BJ (cell line): ENCODE results near the gene RNLS. TPM values are rescaled to one million over a fixed set of nuclear protein-coding genes. Genes with fewer than 3 reads are reported as not detected.

Source experiments
- CTCF ChIA-PET: fragments of 350-600 bp; formaldehyde crosslinking; extraction: SDS; loops from one replicate; lab custom pipeline; 2021; ENCODE audit warnings: antibody characterized with exemption, inconsistent platforms; lab: Yijun Ruan, JAX
- POLR2A ChIA-PET: fragments of 300-600 bp; sonication (Branson Sonifier 250); formaldehyde crosslinking; extraction: SDS; loops from one replicate; lab custom pipeline; 2021; ENCODE audit warnings: antibody characterized with exemption; lab: Charles Lee
- DNase-seq: peaks from one replicate; pipeline ENCODE4 v3.0.0-alpha.2; 2011; ENCODE audit warnings: low read depth
- H3K27me3 ChIP-seq: 2 replicates; pipeline ENCODE4 v1.6.0; 2011; ENCODE audit warnings: low read length; ENCODE audit not compliant: control insufficient read depth, insufficient read depth
- H3K36me3 ChIP-seq: 2 replicates; pipeline ENCODE4 v1.5.1; 2011; ENCODE audit warnings: low read length; ENCODE audit not compliant: control insufficient read depth, insufficient read depth
- H3K4me3 ChIP-seq: 2 replicates; pipeline ENCODE4 v1.5.1; 2011; ENCODE audit warnings: low read depth, mild to moderate bottlenecking, control low read depth, low read length
- CTCF ChIP-seq: IDR thresholded peaks from 2 replicates; pipeline ENCODE4 v1.5.1; 2011; ENCODE audit warnings: low read depth, mild to moderate bottlenecking, control low read depth, inconsistent platforms, low read length, moderate library complexity; ENCODE audit not compliant: insufficient read depth
- polyA plus RNA-seq: library from polyadenylated mRNA; depleted of rRNA; stranded (reverse); fragments of >200 nt; gene quantifications from 2 replicates; pipeline ENCODE4 v1.2.3, GENCODE V29; 2011

Gene RNLS
- polyA plus RNA-seq, 1 experiment, result 11.8 TPM

DNA sequence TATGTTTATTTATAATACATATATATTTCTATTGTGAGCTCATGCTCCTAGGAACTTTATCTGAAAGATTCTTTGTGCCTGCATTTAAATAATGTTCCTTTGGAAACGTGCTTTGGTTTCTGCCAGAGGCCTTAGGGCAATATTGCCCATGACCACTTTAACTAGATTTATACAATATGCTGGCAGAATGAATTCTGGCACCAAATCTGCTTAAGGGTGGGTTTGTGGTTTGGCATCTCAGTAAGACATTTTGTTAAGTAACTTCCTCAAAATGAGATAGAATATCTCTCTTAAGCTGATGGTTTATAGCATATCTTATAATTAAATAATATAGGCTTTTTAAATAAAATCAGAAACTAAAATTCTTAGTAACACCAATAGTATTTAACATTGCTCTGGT, 252.9 kb downstream of the RNLS start:
- CTCF ChIA-PET, result no interaction called here
- no peaks in the 10 kb centered on the region for H3K36me3 ChIP-seq
- H3K4me3 ChIP-seq, result no peak overlapping the region
- POLR2A ChIA-PET, result no interaction called here
- no peak for DNase-seq
- H3K27me3 ChIP-seq, result no peaks in the 10 kb centered on the region
- TF ChIP-seq CTCF, result no peak

DNA sequence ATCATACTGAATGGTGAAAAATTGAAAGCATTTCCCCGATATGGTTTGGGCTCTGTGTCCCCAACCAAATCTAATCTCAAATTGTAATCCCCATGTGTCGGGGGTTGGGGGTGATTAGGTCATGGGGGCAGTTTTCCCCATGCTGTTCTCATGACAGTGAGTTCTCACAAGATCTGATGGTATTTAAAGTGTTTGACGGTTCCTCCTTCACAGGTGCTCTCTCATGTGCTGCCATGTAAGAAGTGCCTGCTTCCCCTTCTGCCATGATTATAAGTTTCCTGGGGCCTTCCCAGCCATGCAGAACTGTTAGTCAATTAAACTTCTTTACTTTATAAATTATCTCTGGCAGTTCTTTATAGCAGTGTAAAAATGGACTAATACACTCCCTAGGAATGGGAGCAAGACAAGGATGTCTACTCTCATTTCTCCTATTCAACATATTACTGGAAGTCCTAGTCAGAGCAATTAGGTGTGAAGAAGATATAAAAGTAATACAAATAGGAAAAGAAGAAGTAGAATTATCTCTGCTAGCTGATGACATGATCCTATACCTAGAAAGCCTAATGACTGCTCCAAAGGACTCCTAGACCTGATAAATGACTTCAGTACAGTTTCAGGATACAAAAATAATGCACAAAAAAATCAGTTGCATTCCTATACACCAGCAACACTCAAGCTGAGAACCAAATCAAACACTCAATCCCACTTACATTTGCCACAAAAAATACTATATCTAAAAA, 260.6 kb downstream of the RNLS start:
- no peaks in the 10 kb centered on the region for H3K36me3 ChIP-seq
- H3K27me3 ChIP-seq, result no peaks in the 10 kb centered on the region
- POLR2A ChIA-PET, result no interaction called here
- H3K4me3 ChIP-seq, result no peak overlapping the region
- no peak for DNase-seq
- CTCF ChIA-PET, result no interaction called here
- TF ChIP-seq CTCF, result no peak

DNA sequence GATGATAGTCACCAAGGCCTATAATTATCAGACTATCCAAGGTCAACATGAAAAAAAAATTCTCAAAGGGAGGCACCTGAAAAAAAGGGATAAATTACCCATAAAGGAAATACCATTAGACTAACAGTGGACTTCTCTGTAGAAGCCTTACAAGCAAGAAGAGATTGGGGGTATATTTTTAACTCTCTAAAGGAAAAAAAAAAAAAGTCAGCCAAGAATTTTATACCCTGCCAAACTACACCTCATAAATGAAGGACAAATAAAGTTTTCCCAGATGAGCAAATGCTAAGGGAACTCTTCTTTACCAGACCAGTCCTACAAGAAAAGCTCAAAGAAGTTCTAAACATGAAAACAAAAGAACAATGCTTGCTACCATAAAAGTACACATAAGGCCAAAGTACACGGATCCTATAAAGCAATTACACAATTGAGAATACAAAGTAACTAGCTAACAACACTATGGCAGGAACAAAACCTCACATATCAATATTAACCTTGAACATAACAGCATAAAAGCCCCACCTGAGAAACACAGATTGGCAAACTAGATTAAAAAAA, 263.1 kb downstream of the RNLS start:
- CTCF ChIA-PET, result interaction anchor here (0.6 to 0.8 kb wide), 3 partner anchors 9 to 525 kb away, joined by 3 read pairs; no protein-coding TSS in a partner anchor

GRCh38 chr10:88318803-88319202, 264.3 kb downstream of the RNLS start:
- ChIA-PET CTCF (interaction anchor here (0.6 to 0.9 kb wide), 2 partner anchors 10 to 188 kb away, joined by 3 to 4 read pairs; no protein-coding TSS in a partner anchor), POLR2A (no interaction called here)
- H3K27me3 ChIP-seq, result no peaks in the 10 kb centered on the region

More for the DNA sequence above, 263.1 kb downstream of the RNLS start:
- Histone ChIP-seq H3K4me3 (no peak overlapping the region), H3K27me3 (no peaks in the 10 kb centered on the region), H3K36me3 (no peaks in the 10 kb centered on the region)
- no peak for TF ChIP-seq CTCF
- no peak for DNase-seq
- POLR2A ChIA-PET, result no interaction called here

More at GRCh38 chr10:88318803-88319202, 264.3 kb downstream of the RNLS start:
- H3K4me3 ChIP-seq, result no peak overlapping the region
- no peaks in the 10 kb centered on the region for H3K36me3 ChIP-seq
- peak; percentile 11; the same call in 1 of the 2 replicates for TF ChIP-seq CTCF
- no peak for DNase-seq
